Thymus (tissue), 14 donors: ENCODE results near the gene RUFY1. TPM values are rescaled to one million over a fixed set of nuclear protein-coding genes. Genes with fewer than 3 reads are reported as not detected.
A peak's percentile ranks its signal among the peaks of the same experiment; 100 is the strongest.
"Not testable (repeated sequence)": the region's sequence is repeated elsewhere in the genome, so short reads cannot be mapped to it uniquely, and the experiment has no call there.

Experiments
- DNase-seq, 9 donors: peaks; one replicate each; pipeline ENCODE4 v3.0.0-alpha.2; 2013; ENCODE audit warnings: low spot score in 9 of 9, low read depth in 6 of 9, missing footprints in 1 of 9
- H3K27ac ChIP-seq, 2 donors: one replicate each; pipeline ENCODE4 v1.5.1; 2013; ENCODE audit warnings: control low read depth in 1 of 2, low read depth in 1 of 2, low read length in 1 of 2, mild to moderate bottlenecking in 1 of 2, moderate library complexity in 1 of 2
- H3K27me3 ChIP-seq, 2 donors: one replicate each; pipeline ENCODE4 v1.5.1; 2013; ENCODE audit warnings: low read length in 1 of 2; ENCODE audit not compliant: control insufficient read depth in 2 of 2, insufficient read depth in 1 of 2
- H3K36me3 ChIP-seq, 2 donors: one replicate each; pipeline ENCODE4 v1.5.1; 2013; ENCODE audit warnings: low read length in 1 of 2, mild to moderate bottlenecking in 1 of 2, moderate library complexity in 1 of 2; ENCODE audit not compliant: control insufficient read depth in 2 of 2, insufficient read depth in 2 of 2
- H3K4me1 ChIP-seq, 2 donors: one replicate each; pipeline ENCODE4 v1.5.1; 2013; ENCODE audit warnings: low read length in 2 of 2; ENCODE audit not compliant: control insufficient read depth in 2 of 2, insufficient read depth in 2 of 2
- H3K4me3 ChIP-seq, 2 donors: one replicate each; pipeline ENCODE4 v1.5.1; 2013; ENCODE audit warnings: low read length in 2 of 2, control low read depth in 1 of 2, mild to moderate bottlenecking in 1 of 2
- H3K9me3 ChIP-seq, 2 donors: one replicate each; pipeline ENCODE4 v1.5.1; 2013; ENCODE audit warnings: low read length in 1 of 2, mild to moderate bottlenecking in 1 of 2; ENCODE audit not compliant: control insufficient read depth in 2 of 2, insufficient read depth in 1 of 2
- WGBS: extraction: QIAGEN DNeasy Blood & Tissue Kit; methylation state at CpG from one replicate; pipeline ENCODE4 v1.1.7; 2013; 5-methylcytosine and 5-hydroxymethylcytosine counted together
- long read RNA-seq, 10 donors: transcript quantifications; one replicate each; lab custom pipeline, GENCODE V29; 2026
- polyA plus RNA-seq: library from polyadenylated mRNA; stranded (reverse); fragments of 200-250 nt; gene quantifications from one replicate; pipeline ENCODE4 v1.2.3, GENCODE V29; 2013
- total RNA-seq: library from RNA; stranded (reverse); fragments of 120-200 nt; gene quantifications from one replicate; pipeline ENCODE4 v1.2.4, GENCODE V29; 2013
- donor health status: healthy.

RUFY1 gene, protein sequence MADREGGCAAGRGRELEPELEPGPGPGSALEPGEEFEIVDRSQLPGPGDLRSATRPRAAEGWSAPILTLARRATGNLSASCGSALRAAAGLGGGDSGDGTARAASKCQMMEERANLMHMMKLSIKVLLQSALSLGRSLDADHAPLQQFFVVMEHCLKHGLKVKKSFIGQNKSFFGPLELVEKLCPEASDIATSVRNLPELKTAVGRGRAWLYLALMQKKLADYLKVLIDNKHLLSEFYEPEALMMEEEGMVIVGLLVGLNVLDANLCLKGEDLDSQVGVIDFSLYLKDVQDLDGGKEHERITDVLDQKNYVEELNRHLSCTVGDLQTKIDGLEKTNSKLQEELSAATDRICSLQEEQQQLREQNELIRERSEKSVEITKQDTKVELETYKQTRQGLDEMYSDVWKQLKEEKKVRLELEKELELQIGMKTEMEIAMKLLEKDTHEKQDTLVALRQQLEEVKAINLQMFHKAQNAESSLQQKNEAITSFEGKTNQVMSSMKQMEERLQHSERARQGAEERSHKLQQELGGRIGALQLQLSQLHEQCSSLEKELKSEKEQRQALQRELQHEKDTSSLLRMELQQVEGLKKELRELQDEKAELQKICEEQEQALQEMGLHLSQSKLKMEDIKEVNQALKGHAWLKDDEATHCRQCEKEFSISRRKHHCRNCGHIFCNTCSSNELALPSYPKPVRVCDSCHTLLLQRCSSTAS
- total RNA-seq (31.5 TPM), polyA plus RNA-seq (40.9 TPM)
- long read RNA-seq, donor 1: 0 reads
- long read RNA-seq, donor 2: 0 reads
- long read RNA-seq, donor 3, transcript RUFY1-201 (18 exons, 2,646 nt): major isoform, 6 of 353 reads
- long read RNA-seq, donor 3, partial matches to known transcripts: 323 of 353 reads
- long read RNA-seq, donor 3, other reads (novel, unspliced or antisense): 23 of 353 reads
- long read RNA-seq, donor 4, partial matches to known transcripts: 220 of 226 reads
- long read RNA-seq, donor 4, other reads (novel, unspliced or antisense): 6 of 226 reads
- long read RNA-seq, donor 5, transcript RUFY1-201 (18 exons, 2,646 nt): major isoform, 6 of 369 reads
- long read RNA-seq, donor 5, partial matches to known transcripts: 330 of 369 reads
- long read RNA-seq, donor 5, other reads (novel, unspliced or antisense): 30 of 369 reads
- long read RNA-seq, donor 6, partial matches to known transcripts: 182 of 191 reads
- long read RNA-seq, donor 6, other reads (novel, unspliced or antisense): 5 of 191 reads
- long read RNA-seq, donor 7, partial matches to known transcripts: 298 of 326 reads
- long read RNA-seq, donor 7, other reads (novel, unspliced or antisense): 25 of 326 reads
- long read RNA-seq, donor 8, partial matches to known transcripts: 73 of 74 reads
- long read RNA-seq, donor 8, other reads (novel, unspliced or antisense): 0 of 74 reads
- long read RNA-seq, donor 9, partial matches to known transcripts: 198 of 219 reads
- long read RNA-seq, donor 9, other reads (novel, unspliced or antisense): 16 of 219 reads
- long read RNA-seq, donor 10, partial matches to known transcripts: 148 of 148 reads
- long read RNA-seq, donor 10, other reads (novel, unspliced or antisense): 0 of 148 reads

DNA sequence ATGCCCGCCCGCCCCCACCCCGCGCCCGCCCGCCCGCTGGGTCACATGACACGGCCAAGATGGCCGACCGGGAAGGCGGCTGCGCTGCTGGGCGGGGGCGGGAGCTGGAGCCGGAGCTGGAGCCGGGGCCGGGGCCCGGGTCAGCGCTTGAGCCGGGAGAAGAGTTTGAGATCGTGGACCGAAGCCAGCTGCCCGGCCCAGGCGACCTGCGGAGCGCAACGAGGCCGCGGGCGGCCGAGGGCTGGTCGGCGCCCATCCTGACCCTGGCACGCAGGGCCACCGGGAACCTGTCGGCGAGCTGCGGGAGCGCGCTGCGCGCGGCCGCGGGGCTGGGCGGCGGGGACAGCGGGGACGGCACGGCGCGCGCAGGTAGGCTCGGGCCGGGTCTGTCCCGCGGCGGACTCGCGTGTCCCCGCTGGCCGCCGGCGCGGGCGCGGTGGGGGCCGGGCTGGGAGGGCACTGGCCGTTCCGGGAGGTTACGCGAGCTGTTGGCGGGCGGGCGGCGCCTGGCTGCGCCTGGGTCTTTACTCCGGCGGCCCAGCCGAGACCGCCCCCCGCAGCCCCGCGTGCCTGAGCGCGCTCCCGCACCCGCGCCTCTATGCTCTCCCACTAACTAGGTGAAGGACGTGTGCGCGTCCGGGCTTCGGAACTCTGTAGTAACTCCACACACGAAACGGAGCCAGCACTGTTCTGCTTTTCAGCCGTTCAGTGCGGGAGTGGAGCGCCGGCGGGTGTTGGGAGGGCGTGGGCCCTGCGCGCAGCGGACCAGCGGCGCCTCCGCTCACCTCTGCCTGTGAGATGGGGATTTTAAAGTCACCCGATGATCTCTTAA lies at the start of gene RUFY1:
TSS of gene RUFY1 (plus strand) at position 44 of the 832 bp plus-strand sequence. CDS start at position 60, 16 bp downstream.
- peaks cover 13 to 15% of the 10 kb centered on the region in 2 donors for H3K4me1 ChIP-seq
- H3K4me3 ChIP-seq: peak within 1 kb of the TSS; percentile 76 to 98
- peak within 1 kb of the TSS; percentile 92 to 98 for H3K27ac ChIP-seq
- no peaks in the 10 kb centered on the region for H3K27me3 ChIP-seq
- peaks cover 0 to 7% of the 10 kb centered on the region in 2 donors for H3K36me3 ChIP-seq
- H3K9me3 ChIP-seq: no peaks in the 10 kb centered on the region
- DNase-seq: peak in 8 of 9 donors; percentile 53 to 92 (median 83)
- under 1% methylated on average over 109 of the region's 109 CpGs for WGBS

DNA sequence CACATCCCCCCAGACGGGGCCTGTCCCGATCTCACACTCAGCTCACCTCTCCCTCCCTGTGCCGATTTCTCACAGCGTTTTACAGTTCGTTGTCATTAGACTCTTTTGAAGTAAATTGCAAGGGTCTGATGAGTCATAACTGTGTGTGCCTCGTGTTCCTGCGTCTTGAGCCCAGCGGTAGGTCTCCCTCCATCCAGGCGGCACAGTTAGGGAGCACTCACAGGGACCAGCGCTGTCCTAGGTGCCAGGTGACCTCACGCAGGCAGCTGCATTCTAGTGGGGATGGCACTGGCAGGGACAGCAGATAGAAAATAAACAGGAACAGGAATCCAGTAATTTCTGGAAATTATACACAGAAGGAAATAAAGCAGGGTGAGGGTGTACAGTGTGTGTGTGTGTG lies 48.4 kb upstream of the RUFY1 start:
- H3K27ac ChIP-seq, H3K36me3 ChIP-seq, H3K4me3 ChIP-seq, DNase-seq, H3K4me1 ChIP-seq, H3K9me3 ChIP-seq, H3K27me3 ChIP-seq: not testable (repeated sequence)
- no CpG with 5 or more reads among the region's 11 CpGs for WGBS

DNA sequence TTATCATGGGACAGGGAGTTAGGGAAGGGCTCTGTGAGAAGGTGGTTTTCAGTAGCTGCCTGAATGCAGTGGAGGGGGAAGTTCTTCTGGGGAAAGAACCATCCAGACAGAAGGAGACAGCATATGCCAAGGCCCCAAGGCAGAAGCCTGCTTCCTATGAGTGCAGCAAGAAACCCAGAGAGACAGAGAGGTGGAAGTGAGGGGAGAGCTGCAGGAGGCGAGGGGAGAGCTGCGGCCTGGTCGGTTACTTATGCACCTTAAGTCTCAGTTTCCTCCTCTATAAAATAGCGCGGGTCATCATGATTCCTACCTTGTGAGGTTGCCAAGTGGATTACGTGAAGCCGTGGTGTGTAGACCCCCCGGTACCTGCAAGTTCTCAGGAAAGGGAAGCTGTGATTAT lies 47.9 kb upstream of the RUFY1 start:
- not testable (repeated sequence) for H3K27me3 ChIP-seq, H3K27ac ChIP-seq, H3K4me1 ChIP-seq, H3K9me3 ChIP-seq, H3K36me3 ChIP-seq, H3K4me3 ChIP-seq, DNase-seq
- 95% methylated on average over 5 of the region's 8 CpGs for WGBS

DNA sequence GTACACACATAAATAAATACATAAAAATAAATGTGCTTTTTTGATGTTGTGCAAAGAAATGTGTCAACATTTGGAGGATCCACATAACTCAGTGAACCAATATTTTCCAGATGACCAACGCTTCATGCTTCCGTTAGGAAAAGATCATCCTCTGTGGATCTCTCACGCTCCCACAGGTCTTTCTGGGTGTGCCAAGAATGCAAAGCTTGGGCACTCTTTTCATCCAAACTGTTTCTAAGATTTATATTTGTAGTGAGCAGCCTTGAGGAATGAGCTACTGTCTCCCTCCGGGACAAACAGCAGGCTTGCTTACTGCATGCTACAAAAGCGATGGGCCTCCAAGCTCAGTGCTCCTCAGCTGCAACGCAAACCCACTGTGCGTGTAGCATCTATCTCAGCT lies 46.2 kb upstream of the RUFY1 start:
- Histone ChIP-seq H3K27ac (no peak overlapping the region), H3K9me3 (no peaks in the 10 kb centered on the region), H3K4me1 (no peaks in the 10 kb centered on the region), H3K36me3 (no peaks in the 10 kb centered on the region), H3K27me3 (no peaks in the 10 kb centered on the region), H3K4me3 (no peak overlapping the region)
- 68% methylated on average over 7 of the region's 7 CpGs for WGBS
- DNase-seq: no peak

DNA sequence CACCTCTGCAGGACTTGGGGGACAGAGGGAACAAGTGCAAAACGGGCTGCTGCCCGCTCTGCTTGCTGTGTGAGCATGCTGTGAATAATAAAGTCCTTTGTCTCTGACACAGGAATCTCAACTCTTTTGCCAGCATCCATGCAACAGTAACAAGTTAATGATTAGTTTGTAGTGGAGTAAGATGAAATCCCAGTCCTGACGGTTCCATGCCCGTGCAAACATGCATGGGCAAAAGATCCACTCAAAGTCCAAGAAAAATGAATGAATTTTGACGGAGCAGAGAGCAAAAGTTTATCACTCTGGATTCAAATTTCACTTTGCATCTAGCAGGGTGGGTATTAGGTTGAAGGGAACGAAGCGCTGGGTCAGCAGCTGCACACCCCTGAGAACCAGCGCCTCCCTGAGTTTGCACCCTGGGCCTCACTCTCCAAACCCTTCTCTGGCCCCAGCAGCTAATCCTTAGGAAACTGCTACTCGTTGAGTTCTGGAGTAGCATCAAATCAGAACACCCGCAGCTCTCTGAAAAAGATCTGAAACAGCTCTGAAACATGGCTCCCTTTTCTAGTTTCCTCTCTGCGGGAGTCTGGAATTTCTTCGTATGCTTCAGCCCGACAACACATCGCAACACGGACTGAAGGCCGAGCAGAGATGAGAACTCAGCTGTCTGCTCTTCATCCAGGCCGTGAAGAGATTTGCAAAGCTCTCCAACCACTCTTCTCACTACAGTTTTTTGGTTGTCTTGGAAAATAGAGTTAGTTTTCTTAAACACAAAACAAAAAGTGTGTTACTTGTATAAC lies 45.6 kb upstream of the RUFY1 start:
- Histone ChIP-seq H3K9me3 (no peaks in the 10 kb centered on the region), H3K4me1 (peaks cover 3% of the 10 kb centered on the region in 2 donors), H3K36me3 (no peaks in the 10 kb centered on the region), H3K27me3 (no peaks in the 10 kb centered on the region), H3K27ac (no peak overlapping the region), H3K4me3 (no peak overlapping the region)
- WGBS: 76% methylated on average over 17 of the region's 17 CpGs
- DNase-seq: no peak

DNA sequence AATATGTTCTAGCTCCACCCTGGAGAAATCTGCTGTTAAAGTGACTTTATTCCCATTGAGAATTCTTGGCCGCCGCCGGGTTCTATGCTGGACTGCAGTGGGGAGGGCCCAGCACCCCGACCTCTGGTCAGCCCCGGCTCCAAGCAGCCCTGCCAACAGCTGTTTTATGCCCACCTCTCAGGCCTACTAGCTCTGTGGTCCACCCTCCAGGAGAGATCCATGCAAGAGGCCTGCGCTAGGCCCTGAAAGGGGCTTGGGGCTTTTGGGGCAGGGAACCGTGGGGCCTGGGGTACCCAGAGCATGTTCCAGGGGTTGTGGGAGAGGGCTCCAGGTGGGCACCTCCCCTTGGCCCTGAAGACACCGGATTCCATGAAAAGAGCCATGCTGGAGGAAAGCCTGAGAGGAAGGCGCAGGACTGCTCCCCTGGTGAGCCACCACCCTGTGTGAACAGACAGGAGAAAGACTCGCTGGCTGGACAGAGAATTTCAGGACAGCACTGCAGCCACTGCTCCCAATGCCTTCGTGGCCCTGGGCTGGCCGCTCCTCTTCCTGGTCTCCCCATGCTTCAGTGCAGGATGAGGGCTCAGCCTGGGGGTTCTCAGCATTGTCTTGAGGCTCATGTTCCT lies 44.6 kb upstream of the RUFY1 start:
- H3K27me3 ChIP-seq: no peaks in the 10 kb centered on the region
- H3K4me3 ChIP-seq: no peak overlapping the region
- no peaks in the 10 kb centered on the region for H3K36me3 ChIP-seq
- H3K4me1 ChIP-seq: peaks cover 3% of the 10 kb centered on the region in 2 donors
- no peak overlapping the region for H3K27ac ChIP-seq
- no peak for DNase-seq
- 97% methylated on average over 12 of the region's 12 CpGs for WGBS
- H3K9me3 ChIP-seq: no peaks in the 10 kb centered on the region

DNA sequence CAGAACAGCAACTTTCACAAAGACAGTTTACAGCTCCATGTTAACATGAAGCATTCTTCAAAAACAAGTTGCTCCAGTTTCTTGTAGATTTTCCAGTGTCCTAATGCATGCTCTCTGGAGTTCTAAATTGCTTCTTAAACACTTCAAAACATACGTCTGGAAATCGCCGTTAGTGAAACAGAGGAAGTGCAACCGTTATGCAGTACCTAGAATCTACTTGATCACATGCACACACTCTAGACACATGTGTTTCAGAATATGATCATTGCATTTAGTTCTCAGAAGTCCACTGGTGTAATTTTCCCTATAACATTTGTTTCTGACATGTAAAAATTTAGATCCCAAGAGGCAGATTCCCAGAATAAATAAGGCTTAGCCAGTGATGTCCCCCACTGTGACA lies 41.1 kb upstream of the RUFY1 start:
- WGBS: 2% methylated on average over 4 of the region's 4 CpGs
- Histone ChIP-seq H3K4me1 (peaks cover 3% of the 10 kb centered on the region in 2 donors), H3K27me3 (no peaks in the 10 kb centered on the region), H3K27ac (peak overlapping the region in 1 of 2 donors; percentile 16), H3K36me3 (no peaks in the 10 kb centered on the region), H3K4me3 (no peak overlapping the region), H3K9me3 (no peaks in the 10 kb centered on the region)
- peak in 3 of 9 donors; percentile 26 to 56 (median 32) for DNase-seq
